ENCODE data around the gene CNOT2.

- TF ChIP-seq CTCF (conservative IDR thresholded peaks at IDR 0.05) (no peak), EZH2 (IDR thresholded peaks at IDR 0.05; ENCODE audit: low read depth) (no peak)
These were observed 136.6 kb downstream of the CNOT2 start for GRCh38 chr12:70379846-70380245.
